Ovary (tissue), 9 donors: ENCODE results near the gene ESPN. TPM values are rescaled to one million over a fixed set of nuclear protein-coding genes. Genes with fewer than 3 reads are reported as not detected.

Experiments used
- DNase-seq, 5 donors: peaks; one replicate each; pipeline ENCODE4 v3.0.0-alpha.2; 2019 to 2020
- H3K27ac ChIP-seq, 2 donors: fragments of 200-600 bp; one replicate each; pipeline versions ENCODE4 v1.5.1 to v1.8.0; 2019 to 2022
- H3K27me3 ChIP-seq: fragments of 200-600 bp; one replicate; pipeline ENCODE4 v1.8.0; 2022
- H3K36me3 ChIP-seq: fragments of 200-600 bp; sonication (generic); one replicate; pipeline ENCODE4 v1.5.1; 2019
- H3K4me1 ChIP-seq: one replicate; pipeline ENCODE4 v1.8.1; 2013; ENCODE audit warnings: mild to moderate bottlenecking, moderate library complexity; ENCODE audit not compliant: insufficient read depth
- H3K4me3 ChIP-seq: fragments of 200-600 bp; sonication (generic); one replicate; pipeline ENCODE4 v1.5.1; 2017
- H3K9me3 ChIP-seq, 2 donors: fragments of 200-600 bp in 1 of 2; sonication (generic) in 1 of 2; one replicate each; pipeline versions ENCODE4 v1.5.1 to v1.8.1; 2013 to 2019; ENCODE audit warnings: mild to moderate bottlenecking in 1 of 2, moderate library complexity in 1 of 2
- CTCF ChIP-seq, 3 donors: fragments of 450-650 bp in 2 of 3; fragments of 200-600 bp in 1 of 3; IDR thresholded peaks; one replicate each; pipeline versions ENCODE4 v1.5.1 to v1.8.0; 2016 to 2022; ENCODE audit warnings: antibody characterized with exemption in 3 of 3, mild to moderate bottlenecking in 1 of 3
- EP300 ChIP-seq: sonication (generic); formaldehyde crosslinking; IDR thresholded peaks from one replicate; pipeline ENCODE4 v1.6.1; 2017; ENCODE audit warnings: antibody characterized with exemption
- POLR2A ChIP-seq: fragments of 450-650 bp; IDR thresholded peaks from one replicate; pipeline ENCODE4 v1.6.1; 2017; ENCODE audit warnings: antibody characterized with exemption, mild to moderate bottlenecking, moderate library complexity
- WGBS, 3 donors: extraction: QIAGEN DNeasy Blood & Tissue Kit in 1 of 3; methylation state at CpG; one replicate each; pipeline versions ENCODE4 v1.1.5 to v1.1.7; 2013 to 2017; 5-methylcytosine and 5-hydroxymethylcytosine counted together
- intact Hi-C, 4 donors: fragments of 100-400 bp; cut with DNase I; formaldehyde crosslinking; loops; one replicate each; pipeline versions ENCODE4 v1.11.0 to v1.15.1; 2022 to 2023
- polyA plus RNA-seq, 2 donors: library from polyadenylated mRNA; stranded (reverse); fragments of 200-250 nt in 1 of 2; fragments of 350-450 nt in 1 of 2; fragmentation: Illumina TruSeq in 1 of 2; extraction: RNeasy Lipid Tissue Mini Kit (QIAGEN cat#74804) in 1 of 2; gene quantifications; one replicate each; pipeline ENCODE4 v1.2.3, GENCODE V29; 2013 to 2014
- total RNA-seq, 7 donors: library from RNA; depleted of rRNA in 2 of 7; stranded (reverse); fragments of >200 nt in 2 of 7; fragmentation: NEBNext Ultra II Directional in 3 of 7; extraction: Animal tissue kit (Norgen Biotek cat#: 25700) in 3 of 7; gene quantifications; one replicate each; pipeline versions ENCODE4 v1.1.0 to v1.2.4, GENCODE V29; 2016 to 2023
- donor health status: DM: no; HTN: no; CAD: no; lungs with moderate emphysema.
- donor health status: DM: no; HTN: no; CAD: no.
- donor health status: Bipolar disorder and iron deficiency.
- donor health status: DM: yes; HTN: yes; CAD: no.
- donor health status: DM: no; HTN: no; CAD: no.
- donor health status: DM: yes; HTN: yes; CAD: no.

Gene ESPN
- total and polyA plus RNA-seq, 9 donors, result 0.11 to 46.2 (median 1.5) TPM; not detected in 1

GRCh38 chr1:6477039-6477820 is 52.7 kb downstream of the ESPN start:
- H3K27me3 ChIP-seq, result no peaks in the 10 kb centered on the region
- intact Hi-C loops, result no loop called here
- H3K36me3 ChIP-seq, result no peaks in the 10 kb centered on the region

GRCh38 chr1:6481820-6482219 is 57.2 kb downstream of the ESPN start:
- intact Hi-C loops, result loop anchor here in 1 of 4 donors (10.0 kb wide), 1 partner anchor 163 kb away; no protein-coding TSS in a partner anchor
- WGBS, 3 donors, result 82 to 85% (median 83%) methylated on average over 5 of the region's 5 CpGs
- H3K9me3 ChIP-seq, result no peaks in the 10 kb centered on the region
- DNase-seq, result no peak
- H3K27ac ChIP-seq, result no peak overlapping the region
- H3K4me3 ChIP-seq, result no peak overlapping the region
- no peaks in the 10 kb centered on the region for H3K27me3 ChIP-seq
- H3K4me1 ChIP-seq, result no peaks in the 10 kb centered on the region
- TF ChIP-seq CTCF (IDR thresholded peaks at IDR 0.05) (no peak), POLR2A (no peak), EP300 (no peak)
- H3K36me3 ChIP-seq, result no peaks in the 10 kb centered on the region

More at GRCh38 chr1:6477039-6477820, 52.7 kb downstream of the ESPN start:
- H3K9me3 ChIP-seq, result no peaks in the 10 kb centered on the region
- no peak overlapping the region for H3K4me3 ChIP-seq
- DNase-seq, result no peak
- no peaks in the 10 kb centered on the region for H3K4me1 ChIP-seq
- H3K27ac ChIP-seq, result no peak overlapping the region
- WGBS, 3 donors, result 81 to 87% (median 84%) methylated on average over 24 of the region's 24 CpGs
- TF ChIP-seq POLR2A (no peak), EP300 (no peak), CTCF (IDR thresholded peaks at IDR 0.05) (no peak)

DNA sequence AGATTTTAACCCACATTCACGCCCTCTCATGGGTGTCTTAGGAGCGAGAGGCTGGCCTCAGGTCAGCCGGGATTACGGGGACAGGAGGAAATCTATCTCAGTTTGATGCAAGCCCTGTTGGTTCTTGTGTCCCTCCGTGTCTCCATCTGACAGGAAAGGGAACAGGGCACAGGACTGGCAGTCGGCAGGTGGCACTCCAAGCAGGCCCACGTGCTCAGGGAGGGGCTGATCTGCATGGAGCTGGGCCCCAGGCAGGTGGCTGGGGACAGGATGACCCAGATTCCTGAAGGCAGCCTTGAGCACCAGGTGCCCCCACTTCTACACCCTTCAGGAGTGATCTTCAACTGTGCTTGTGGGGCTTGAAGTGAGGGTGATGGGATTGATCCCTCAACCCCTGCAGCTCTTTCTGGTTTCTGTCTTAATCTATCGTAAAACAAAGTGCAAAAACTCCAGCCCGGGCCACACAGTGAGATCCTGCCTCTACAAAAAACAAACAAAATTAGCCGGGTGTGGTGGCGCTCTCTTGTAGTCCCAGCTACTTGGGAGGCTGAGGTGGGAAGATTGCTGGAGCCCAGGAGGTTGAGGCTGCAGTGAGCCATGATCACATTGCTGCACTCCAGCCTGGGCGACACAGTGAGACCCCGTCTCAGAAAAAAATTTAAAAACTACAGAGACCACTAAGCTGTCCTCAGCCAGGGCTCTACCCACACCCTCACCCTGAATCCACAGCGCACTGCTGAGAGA is 58.6 kb downstream of the ESPN start:
- H3K36me3 ChIP-seq, result no peaks in the 10 kb centered on the region

GRCh38 chr1:6483761-6484117 is 59.2 kb downstream of the ESPN start:
- Histone ChIP-seq H3K4me3 (no peak overlapping the region), H3K27me3 (no peaks in the 10 kb centered on the region), H3K36me3 (no peaks in the 10 kb centered on the region), H3K9me3 (no peaks in the 10 kb centered on the region), H3K27ac (no peak overlapping the region), H3K4me1 (no peaks in the 10 kb centered on the region)
- no peak for TF ChIP-seq EP300
- no peak for TF ChIP-seq CTCF (IDR thresholded peaks at IDR 0.05)
- no peak for TF ChIP-seq POLR2A
- 95 to 98% (median 97%) methylated on average over 7 of the region's 7 CpGs for WGBS, 3 donors
- no peak for DNase-seq
- intact Hi-C loops, result loop anchor here in 1 of 4 donors (10.0 kb wide), 1 partner anchor 161 kb away; no protein-coding TSS in a partner anchor

More for the DNA sequence above, 58.6 kb downstream of the ESPN start:
- Histone ChIP-seq H3K27ac (no peak overlapping the region), H3K4me3 (no peak overlapping the region), H3K4me1 (no peaks in the 10 kb centered on the region), H3K9me3 (no peaks in the 10 kb centered on the region), H3K27me3 (no peaks in the 10 kb centered on the region)
- intact Hi-C loops, result loop anchor here in 1 of 4 donors (10.0 kb wide), 1 partner anchor 162 kb away; no protein-coding TSS in a partner anchor
- no peak for TF ChIP-seq POLR2A
- no peak for TF ChIP-seq CTCF (IDR thresholded peaks at IDR 0.05)
- no peak for DNase-seq
- WGBS, 3 donors, result 84 to 85% (median 84%) methylated on average over 14 of the region's 14 CpGs
